MM.1S (cell line): Measurements from ENCODE around the gene FUS.

Experiments
- DNase-seq: peaks from one replicate; pipeline ENCODE4 v3.0.0-alpha.2; 2015
- H2AFZ ChIP-seq: fragments of 300-600 bp; sonication (generic); 2 replicates; pipeline ENCODE4 v1.6.0; 2016; ENCODE audit warnings: antibody characterized with exemption, low read length
- H3F3A ChIP-seq: fragments of 300-600 bp; sonication (generic); 2 replicates; pipeline ENCODE4 v1.6.1; 2016; ENCODE audit warnings: mild to moderate bottlenecking, antibody characterized with exemption, low read length, moderate library complexity, mixed read lengths; ENCODE audit not compliant: insufficient read depth
- H3K27ac ChIP-seq: fragments of 300-600 bp; sonication (generic); 2 replicates; pipeline ENCODE4 v1.5.1; 2016; ENCODE audit warnings: mild to moderate bottlenecking, low read length
- H3K27me3 ChIP-seq: fragments of 300-600 bp; sonication (generic); replicated peaks from 2 replicates; pipeline ENCODE4 v1.6.0; 2016; ENCODE audit warnings: low read length; ENCODE audit not compliant: insufficient read depth
- H3K36me3 ChIP-seq: fragments of 300-600 bp; sonication (generic); replicated peaks from 2 replicates; pipeline ENCODE4 v1.6.1; 2016; ENCODE audit warnings: mild to moderate bottlenecking, low read length, mixed read lengths; ENCODE audit not compliant: insufficient read depth
- H3K4me1 ChIP-seq: fragments of 300-600 bp; sonication (generic); 2 replicates; pipeline ENCODE4 v1.6.1; 2016; ENCODE audit warnings: low read length, mixed read lengths
- H3K4me2 ChIP-seq: fragments of 300-600 bp; sonication (generic); 2 replicates; pipeline ENCODE4 v1.6.0; 2016; ENCODE audit warnings: low read depth, low read length
- H3K4me3 ChIP-seq: fragments of 300-600 bp; sonication (generic); 2 replicates; pipeline ENCODE4 v1.5.1; 2016; ENCODE audit warnings: low read length, mixed read lengths
- H3K79me2 ChIP-seq: fragments of 300-600 bp; sonication (generic); 2 replicates; pipeline ENCODE4 v1.6.1; 2016; ENCODE audit warnings: mixed run types, low read length, mixed read lengths
- H3K9ac ChIP-seq: fragments of 300-600 bp; sonication (generic); 2 replicates; pipeline ENCODE4 v1.6.1; 2016; ENCODE audit warnings: low read length, mixed read lengths
- H3K9me2 ChIP-seq: fragments of 300-600 bp; sonication (generic); replicated peaks from 2 replicates; pipeline ENCODE4 v1.6.1; 2016; ENCODE audit warnings: mild to moderate bottlenecking, low read length, mixed read lengths; ENCODE audit not compliant: insufficient read depth
- H3K9me3 ChIP-seq: fragments of 300-600 bp; sonication (generic); replicated peaks from 2 replicates; pipeline ENCODE4 v1.6.1; 2016; ENCODE audit warnings: mild to moderate bottlenecking, low read length, mixed read lengths; ENCODE audit not compliant: insufficient read depth
- H4K20me1 ChIP-seq: fragments of 300-600 bp; sonication (generic); 2 replicates; pipeline ENCODE4 v1.6.1; 2016; ENCODE audit warnings: mild to moderate bottlenecking, low read length, moderate library complexity, mixed read lengths; ENCODE audit not compliant: insufficient read depth
- EZH2 ChIP-seq: fragments of 300-600 bp; sonication (generic); optimal IDR thresholded peaks from 2 replicates; pipeline ENCODE3; 2017; ENCODE audit warnings: low read depth, mild to moderate bottlenecking, antibody characterized with exemption, low read length, mixed read lengths
- EZH2phosphoT487 ChIP-seq: fragments of 300-600 bp; sonication (generic); IDR thresholded peaks from 2 replicates; pipeline ENCODE4 v1.6.1; 2018; ENCODE audit warnings: antibody characterized with exemption, low read length
- TF ChIP-seq, protein P1 (sequence below): fragments of 300-600 bp; sonication (generic); IDR thresholded peaks from 2 replicates; pipeline ENCODE4 v1.5.1; 2016; ENCODE audit warnings: antibody characterized with exemption, low read length, mixed read lengths

The FUS gene

GRCh38 chr16:31216422-31217135 lies 36.6 kb downstream of the FUS start, which contains the start of gene PYDC1:
Gene PYDC1 (minus strand): TSS chr16:31217135. CDS start chr16:31217028, 107 bp downstream.
- no peak for DNase-seq
- no peaks in the 10 kb centered on the region for H3F3A ChIP-seq
- no peak within 1 kb of the TSS for H2AFZ ChIP-seq
- H4K20me1 ChIP-seq, result no peaks in the 10 kb centered on the region
- TF ChIP-seq EZH2, result no peak
- TF ChIP-seq, protein P1, sequence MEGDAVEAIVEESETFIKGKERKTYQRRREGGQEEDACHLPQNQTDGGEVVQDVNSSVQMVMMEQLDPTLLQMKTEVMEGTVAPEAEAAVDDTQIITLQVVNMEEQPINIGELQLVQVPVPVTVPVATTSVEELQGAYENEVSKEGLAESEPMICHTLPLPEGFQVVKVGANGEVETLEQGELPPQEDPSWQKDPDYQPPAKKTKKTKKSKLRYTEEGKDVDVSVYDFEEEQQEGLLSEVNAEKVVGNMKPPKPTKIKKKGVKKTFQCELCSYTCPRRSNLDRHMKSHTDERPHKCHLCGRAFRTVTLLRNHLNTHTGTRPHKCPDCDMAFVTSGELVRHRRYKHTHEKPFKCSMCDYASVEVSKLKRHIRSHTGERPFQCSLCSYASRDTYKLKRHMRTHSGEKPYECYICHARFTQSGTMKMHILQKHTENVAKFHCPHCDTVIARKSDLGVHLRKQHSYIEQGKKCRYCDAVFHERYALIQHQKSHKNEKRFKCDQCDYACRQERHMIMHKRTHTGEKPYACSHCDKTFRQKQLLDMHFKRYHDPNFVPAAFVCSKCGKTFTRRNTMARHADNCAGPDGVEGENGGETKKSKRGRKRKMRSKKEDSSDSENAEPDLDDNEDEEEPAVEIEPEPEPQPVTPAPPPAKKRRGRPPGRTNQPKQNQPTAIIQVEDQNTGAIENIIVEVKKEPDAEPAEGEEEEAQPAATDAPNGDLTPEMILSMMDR, result no peak
- TF ChIP-seq EZH2phosphoT487, result no peak
- no peak within 1 kb of the TSS for H3K4me2 ChIP-seq
- H3K9me3 ChIP-seq, result no peaks in the 10 kb centered on the region
- H3K4me1 ChIP-seq, result peaks cover 15% of the 10 kb centered on the region
- no peaks in the 10 kb centered on the region for H3K36me3 ChIP-seq
- H3K9me2 ChIP-seq, result no peaks in the 10 kb centered on the region
- no peak within 1 kb of the TSS for H3K4me3 ChIP-seq
- peaks cover 30% of the 10 kb centered on the region for H3K27me3 ChIP-seq
- H3K9ac ChIP-seq, result no peak within 1 kb of the TSS
- no peak within 1 kb of the TSS for H3K27ac ChIP-seq
- H3K79me2 ChIP-seq, result no peaks in the 10 kb centered on the region

- TF ChIP-seq, protein P1, result no peak
- TF ChIP-seq EZH2 (no peak), EZH2phosphoT487 (no peak)
- H3K27ac ChIP-seq, result no peak overlapping the region
- H3K4me2 ChIP-seq, result no peak overlapping the region
- H3K36me3 ChIP-seq, result no peaks in the 10 kb centered on the region
- no peaks in the 10 kb centered on the region for H3F3A ChIP-seq
- H3K9ac ChIP-seq, result no peak overlapping the region
- no peaks in the 10 kb centered on the region for H3K9me3 ChIP-seq
- H3K4me3 ChIP-seq, result no peak overlapping the region
- no peaks in the 10 kb centered on the region for H4K20me1 ChIP-seq
- no peak for DNase-seq
- peaks cover 30% of the 10 kb centered on the region for H3K27me3 ChIP-seq
- H2AFZ ChIP-seq, result no peak overlapping the region
- no peaks in the 10 kb centered on the region for H3K79me2 ChIP-seq
- no peaks in the 10 kb centered on the region for H3K9me2 ChIP-seq
- H3K4me1 ChIP-seq, result peaks cover 10% of the 10 kb centered on the region
Observed at GRCh38 chr16:31217136-31217530, 37.2 kb downstream of the FUS start.

GRCh38 chr16:31219154-31219741 lies 39.3 kb downstream of the FUS start:
- Histone ChIP-seq H3K4me2 (no peak overlapping the region), H4K20me1 (no peaks in the 10 kb centered on the region), H3K9me2 (no peaks in the 10 kb centered on the region), H2AFZ (no peak overlapping the region), H3K9ac (no peak overlapping the region), H3K27me3 (peaks cover 30% of the 10 kb centered on the region), H3K27ac (no peak overlapping the region), H3K4me1 (peaks cover 1% of the 10 kb centered on the region; the same call in 1 of the 2 replicates), H3K4me3 (no peak overlapping the region), H3K9me3 (no peaks in the 10 kb centered on the region), H3K36me3 (no peaks in the 10 kb centered on the region), H3K79me2 (no peaks in the 10 kb centered on the region), H3F3A (no peaks in the 10 kb centered on the region)
- DNase-seq, result no peak
- TF ChIP-seq EZH2phosphoT487 (no peak), EZH2 (no peak)
- TF ChIP-seq, protein P1, result no peak
